ENCODE measurements around the gene DVL3.

The DVL3 gene

DNA sequence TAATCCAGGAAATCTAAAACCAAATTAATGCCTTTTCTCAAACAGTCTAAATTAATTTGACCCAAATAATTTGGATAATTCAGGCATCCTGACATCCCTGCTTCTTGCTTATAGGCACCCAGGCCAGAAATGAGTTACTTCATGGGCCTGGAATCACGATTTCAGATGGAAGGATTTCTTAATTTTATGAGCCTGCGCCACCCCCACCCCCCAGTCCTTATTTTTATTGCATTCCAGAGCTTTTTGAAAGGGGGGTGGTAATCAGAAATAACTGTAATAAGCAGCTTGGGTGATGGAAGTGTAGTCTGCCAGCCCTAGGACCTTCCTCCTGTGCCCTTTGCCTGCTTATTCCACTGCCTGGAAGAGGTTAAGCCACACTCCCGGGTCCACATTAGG is 20.8 kb downstream of the DVL3 start:
- H3K4me3 ChIP-seq (ENCODE audit: control insufficient read depth, low read depth, low read length): peak overlapping the region; percentile 82
- TF ChIP-seq, protein P1, sequence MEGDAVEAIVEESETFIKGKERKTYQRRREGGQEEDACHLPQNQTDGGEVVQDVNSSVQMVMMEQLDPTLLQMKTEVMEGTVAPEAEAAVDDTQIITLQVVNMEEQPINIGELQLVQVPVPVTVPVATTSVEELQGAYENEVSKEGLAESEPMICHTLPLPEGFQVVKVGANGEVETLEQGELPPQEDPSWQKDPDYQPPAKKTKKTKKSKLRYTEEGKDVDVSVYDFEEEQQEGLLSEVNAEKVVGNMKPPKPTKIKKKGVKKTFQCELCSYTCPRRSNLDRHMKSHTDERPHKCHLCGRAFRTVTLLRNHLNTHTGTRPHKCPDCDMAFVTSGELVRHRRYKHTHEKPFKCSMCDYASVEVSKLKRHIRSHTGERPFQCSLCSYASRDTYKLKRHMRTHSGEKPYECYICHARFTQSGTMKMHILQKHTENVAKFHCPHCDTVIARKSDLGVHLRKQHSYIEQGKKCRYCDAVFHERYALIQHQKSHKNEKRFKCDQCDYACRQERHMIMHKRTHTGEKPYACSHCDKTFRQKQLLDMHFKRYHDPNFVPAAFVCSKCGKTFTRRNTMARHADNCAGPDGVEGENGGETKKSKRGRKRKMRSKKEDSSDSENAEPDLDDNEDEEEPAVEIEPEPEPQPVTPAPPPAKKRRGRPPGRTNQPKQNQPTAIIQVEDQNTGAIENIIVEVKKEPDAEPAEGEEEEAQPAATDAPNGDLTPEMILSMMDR (IDR thresholded peaks at IDR 0.05; ENCODE audit: control insufficient read depth, insufficient read depth, low read depth, low read length, missing control alignments): no peak
- no peak for DNase-seq (ENCODE audit: low read depth)

DNA sequence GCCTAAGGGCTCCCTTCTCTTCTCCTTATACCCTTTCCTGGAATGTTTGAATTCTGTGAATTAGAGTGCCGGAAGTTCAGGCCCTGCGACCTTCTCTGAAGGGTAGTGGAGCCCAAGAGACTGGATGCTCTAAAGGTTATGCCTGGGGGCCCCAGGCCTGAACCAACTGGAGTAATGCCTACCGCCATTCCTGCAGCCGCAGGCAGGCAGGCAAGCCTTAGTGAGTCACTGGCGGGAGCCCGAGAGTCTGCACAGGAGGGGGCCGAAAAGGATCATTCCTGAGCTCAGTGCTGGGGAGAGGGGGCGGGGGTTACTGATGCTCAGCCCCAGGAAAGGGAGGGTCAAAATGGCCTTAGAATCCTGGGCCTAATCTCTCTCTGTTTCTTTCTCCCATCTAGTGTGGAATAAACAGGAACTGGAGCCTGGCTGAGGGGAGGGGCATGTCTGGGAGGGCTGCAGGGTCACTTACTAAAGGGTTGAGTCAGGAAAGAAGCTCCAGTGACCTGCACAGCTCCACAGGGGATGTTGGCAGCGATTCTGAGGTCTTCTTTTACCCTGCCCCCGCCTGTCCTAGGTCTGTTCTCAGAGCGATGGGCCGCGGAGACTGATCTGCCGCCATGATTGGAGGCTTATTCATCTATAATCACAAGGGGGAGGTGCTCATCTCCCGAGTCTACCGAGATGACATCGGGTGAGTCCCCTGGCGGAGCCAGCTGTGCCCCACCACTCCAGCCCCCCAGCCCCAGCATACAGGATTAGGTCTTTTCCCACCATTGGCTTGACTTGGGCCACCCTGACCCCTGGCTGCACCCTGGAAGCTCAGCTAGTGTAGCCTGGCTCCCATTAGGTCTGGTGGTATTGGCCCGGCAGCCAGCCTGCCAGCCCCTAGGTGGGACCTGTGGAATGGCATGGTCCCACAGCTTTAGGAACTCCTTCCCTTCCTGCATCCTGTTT is 21.5 kb downstream of the DVL3 start:
- DNase-seq (ENCODE audit: low read depth): peak; percentile 84
- TF ChIP-seq, protein P1 (IDR thresholded peaks at IDR 0.05; ENCODE audit: control insufficient read depth, insufficient read depth, low read depth, low read length, missing control alignments): no peak

DNA sequence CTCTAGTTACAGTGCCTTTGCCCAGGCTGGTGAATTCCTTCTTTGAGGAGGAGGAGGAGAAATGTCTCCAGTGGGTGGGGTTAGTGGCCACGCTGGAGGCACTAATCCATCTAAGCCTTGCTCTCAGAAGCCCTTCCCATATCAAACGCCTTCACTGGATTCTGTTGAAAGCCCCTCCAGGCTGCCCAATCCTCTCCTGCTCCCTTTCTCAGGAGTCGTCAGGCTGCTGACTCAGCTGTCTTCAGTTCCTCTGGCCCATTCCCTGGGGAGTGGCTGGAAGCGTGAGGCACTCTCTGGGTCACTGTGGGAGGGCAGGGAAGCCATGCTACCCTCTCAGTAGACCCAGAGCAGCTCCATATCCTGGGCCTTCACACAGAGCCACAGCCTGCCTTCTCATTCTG is 22.2 kb downstream of the DVL3 start:
- DNase-seq (ENCODE audit: low read depth): no peak
- TF ChIP-seq, protein P1 (IDR thresholded peaks at IDR 0.05; ENCODE audit: control insufficient read depth, insufficient read depth, low read depth, low read length, missing control alignments): no peak
- H3K4me3 ChIP-seq (ENCODE audit: control insufficient read depth, low read depth, low read length): peak overlapping the region; percentile 82

More for the DNA sequence above, 21.5 kb downstream of the DVL3 start:
- peak overlapping the region; percentile 82 for H3K4me3 ChIP-seq (ENCODE audit: control insufficient read depth, low read depth, low read length)

DNA sequence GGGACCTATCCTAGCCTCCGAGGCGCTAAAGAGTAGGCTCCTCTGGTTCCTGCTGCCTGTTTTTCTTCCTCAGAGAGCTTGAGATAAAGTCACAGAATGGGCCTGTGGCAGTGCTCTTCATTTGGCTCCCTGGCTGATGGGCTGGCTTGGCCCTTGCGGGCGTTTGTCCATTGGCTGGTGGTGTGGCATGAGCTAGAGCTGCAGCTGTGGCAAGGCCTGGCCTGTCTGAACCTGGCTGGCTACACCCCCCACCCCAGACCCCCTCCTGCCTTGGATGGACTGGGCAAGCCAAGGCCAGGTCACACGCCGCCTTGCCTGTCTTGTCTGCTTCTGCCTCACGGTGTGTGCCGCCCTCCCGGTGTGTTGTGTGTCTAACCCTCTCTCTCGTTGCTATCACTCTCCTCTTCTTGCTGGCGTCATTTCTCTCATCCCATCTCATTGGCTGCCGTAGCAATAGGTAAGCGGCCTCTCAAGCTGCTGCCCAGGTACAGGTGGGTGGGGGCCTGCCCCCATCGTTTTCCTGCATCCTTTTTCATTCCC is 22.7 kb downstream of the DVL3 start:
- no peak for DNase-seq (ENCODE audit: low read depth)
- TF ChIP-seq, protein P1 (IDR thresholded peaks at IDR 0.05; ENCODE audit: control insufficient read depth, insufficient read depth, low read depth, low read length, missing control alignments): no peak
- H3K4me3 ChIP-seq (ENCODE audit: control insufficient read depth, low read depth, low read length): peak overlapping the region; percentile 0; the same call in 1 of the 2 replicates

DNA sequence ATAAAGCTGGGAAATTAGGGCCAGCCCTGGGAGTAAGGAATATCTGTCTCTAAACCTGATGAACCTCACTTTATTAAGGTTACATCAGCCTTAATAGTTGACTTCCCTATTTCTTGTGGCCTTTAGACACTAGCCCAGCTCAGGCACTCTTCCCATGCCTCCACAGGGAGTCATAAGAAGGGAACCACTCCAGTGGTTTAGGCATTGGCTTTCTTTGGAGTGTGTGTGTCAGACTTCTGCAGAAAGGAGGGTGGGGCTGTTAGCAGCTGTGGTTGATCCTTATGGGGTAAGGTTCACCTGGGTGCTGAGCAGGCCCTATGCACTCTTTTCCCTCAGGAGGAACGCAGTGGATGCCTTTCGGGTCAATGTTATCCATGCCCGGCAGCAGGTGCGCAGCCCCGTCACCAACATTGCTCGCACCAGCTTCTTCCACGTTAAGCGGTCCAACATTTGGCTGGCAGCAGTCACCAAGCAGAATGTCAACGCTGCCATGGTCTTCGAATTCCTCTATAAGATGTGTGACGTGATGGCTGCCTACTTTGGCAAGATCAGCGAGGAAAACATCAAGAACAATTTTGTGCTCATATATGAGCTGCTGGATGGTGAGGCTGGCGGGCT is 23.5 kb downstream of the DVL3 start:
- TF ChIP-seq, protein P1 (IDR thresholded peaks at IDR 0.05; ENCODE audit: control insufficient read depth, insufficient read depth, low read depth, low read length, missing control alignments): no peak
- no peak overlapping the region for H3K4me3 ChIP-seq (ENCODE audit: control insufficient read depth, low read depth, low read length)
- DNase-seq (ENCODE audit: low read depth): no peak

DNA sequence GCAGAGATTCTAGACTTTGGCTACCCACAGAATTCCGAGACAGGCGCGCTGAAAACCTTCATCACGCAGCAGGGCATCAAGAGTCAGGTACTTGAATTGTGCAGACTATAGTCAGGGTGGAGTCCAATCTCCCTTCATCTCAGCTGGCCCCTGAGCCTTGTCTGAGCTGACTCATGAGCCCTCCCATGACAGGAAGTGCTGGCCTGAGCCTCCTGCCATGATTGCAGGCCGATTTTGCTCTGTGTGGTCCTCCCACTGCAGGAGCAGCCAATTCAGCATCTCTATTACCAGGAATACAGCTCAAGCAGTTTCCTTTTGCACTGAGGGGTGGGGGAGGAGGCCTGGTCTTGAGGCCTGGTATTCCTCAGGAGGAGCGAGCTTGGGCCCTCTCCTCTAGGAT is 25.0 kb downstream of the DVL3 start:
- no peak for DNase-seq (ENCODE audit: low read depth)
- no peak overlapping the region for H3K4me3 ChIP-seq (ENCODE audit: control insufficient read depth, low read depth, low read length)
- TF ChIP-seq, protein P1 (IDR thresholded peaks at IDR 0.05; ENCODE audit: control insufficient read depth, insufficient read depth, low read depth, low read length, missing control alignments): no peak

All from AG09309 (cell line).